Measurements from ENCODE around the gene SCN5A.

The SCN5A gene

DNA sequence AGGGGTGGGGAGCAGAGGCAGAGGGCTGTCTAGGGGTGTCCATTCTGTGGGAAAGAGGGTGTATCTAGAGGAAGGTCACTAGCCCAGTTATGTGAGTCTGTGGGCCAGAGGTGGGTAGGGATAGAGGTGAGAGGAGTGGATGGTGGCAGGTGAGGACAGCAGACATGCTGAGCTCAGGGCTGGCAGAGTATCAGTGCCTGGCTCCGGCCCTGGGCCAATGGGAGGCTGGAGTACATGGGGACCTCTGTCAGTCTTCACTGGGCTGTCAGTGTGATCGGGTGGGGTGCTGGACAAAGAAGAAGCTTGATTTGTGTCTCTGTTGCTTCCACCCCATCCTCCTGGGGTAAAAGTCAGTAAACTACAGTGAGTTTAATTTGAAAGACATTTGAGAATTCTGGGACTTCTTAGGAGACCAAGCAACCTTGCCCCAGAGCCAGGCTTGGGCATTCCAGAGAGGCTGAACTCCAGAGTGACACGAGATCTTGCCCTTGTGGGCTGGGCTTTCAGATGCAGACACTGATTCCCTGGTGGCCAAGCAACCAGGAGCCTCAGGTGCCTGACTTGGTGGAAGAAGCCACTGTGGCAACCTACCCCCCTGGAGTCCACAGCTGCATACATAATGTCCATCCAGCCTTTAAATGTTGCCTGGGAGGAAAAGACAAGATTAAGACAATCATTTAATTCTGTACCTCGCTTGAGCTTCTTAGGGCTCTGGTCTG is 92.7 kb downstream of the SCN5A start:
- DNase-seq, result no peak

DNA sequence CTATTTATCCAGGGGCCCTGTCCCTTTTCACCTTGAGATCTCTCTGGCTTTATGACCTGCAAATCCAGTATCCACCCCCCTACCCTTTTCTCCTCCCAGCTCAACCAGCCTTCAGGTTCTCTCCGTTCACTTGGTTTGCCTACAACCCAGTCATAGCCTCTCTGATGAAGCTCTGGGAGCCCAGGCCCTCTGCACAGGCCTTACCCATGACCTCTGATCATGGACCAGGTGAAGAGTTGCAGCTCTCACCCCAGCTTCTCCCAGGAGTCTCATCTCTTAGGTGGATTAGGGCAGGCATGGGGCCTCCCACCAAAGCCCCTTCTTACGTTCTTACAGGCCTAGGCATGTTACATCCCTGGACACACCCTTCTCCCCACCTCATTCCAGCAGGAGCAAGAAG is 93.6 kb downstream of the SCN5A start:
- no peak for DNase-seq

DNA sequence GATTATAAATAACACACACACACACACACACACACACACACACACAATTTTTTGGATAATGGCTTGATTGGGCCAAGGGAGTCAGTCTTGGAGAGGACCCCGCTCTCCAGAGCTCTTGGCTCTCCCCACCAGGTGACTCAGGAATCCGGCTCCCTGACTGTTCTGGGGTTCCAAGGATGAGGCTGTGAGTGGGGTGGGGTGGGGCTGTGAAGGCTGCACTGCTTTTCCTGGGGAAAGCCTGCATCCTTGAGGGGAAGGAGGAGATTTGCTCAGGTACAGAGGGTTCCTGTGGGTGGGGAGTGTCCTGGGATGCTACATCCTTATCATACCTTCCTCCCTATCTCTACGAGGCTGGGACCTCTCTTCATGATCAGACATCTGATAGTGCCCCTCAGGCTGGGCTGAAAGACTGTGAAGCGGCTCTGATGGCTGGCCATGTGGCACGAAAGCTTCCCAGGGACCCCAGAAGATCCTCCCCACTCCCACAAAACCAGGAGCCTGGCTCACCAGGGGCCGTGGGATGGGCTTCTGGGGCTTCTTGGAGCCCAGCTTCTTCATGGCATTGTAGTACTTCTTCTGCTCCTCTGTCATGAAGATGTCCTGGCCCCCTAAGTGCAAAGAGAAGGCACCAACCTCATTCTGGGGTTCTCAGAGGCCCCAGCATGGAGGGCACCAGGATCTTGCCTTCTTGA is 94.2 kb downstream of the SCN5A start:
- DNase-seq, result no peak

DNA sequence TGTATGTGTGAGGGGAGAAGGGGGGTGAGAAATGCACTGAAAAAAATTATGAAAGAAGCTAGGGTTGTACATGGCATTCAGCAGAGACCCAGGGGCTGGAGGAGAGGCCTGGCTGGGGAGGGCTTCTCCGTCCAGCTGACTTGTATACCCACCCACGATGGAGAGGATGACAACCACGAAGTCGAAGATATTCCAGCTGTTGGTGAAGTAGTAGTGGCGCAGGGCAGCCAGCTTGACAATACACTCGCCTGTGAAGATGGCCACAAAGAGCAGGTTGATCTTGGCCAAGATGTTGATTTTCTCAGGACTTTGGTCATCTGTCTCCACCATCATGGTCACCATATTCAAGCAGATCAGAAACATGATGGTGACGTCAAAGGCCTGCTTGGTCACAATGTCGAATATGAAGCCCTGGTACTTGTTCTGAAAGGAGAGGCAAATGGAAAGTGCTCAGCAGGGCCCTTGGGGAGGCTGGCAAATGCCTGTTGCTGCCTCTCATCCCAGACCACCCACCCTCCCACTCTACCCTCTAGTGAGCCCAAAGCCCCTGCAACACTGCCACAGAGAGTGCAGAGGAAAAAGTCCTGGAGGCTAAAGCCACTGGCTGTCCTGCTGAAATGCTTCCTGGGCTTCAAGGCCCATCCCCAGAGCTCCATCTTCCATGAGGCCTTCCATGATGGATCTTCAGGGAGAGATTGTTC is 95.2 kb downstream of the SCN5A start:
- DNase-seq, result no peak

DNA sequence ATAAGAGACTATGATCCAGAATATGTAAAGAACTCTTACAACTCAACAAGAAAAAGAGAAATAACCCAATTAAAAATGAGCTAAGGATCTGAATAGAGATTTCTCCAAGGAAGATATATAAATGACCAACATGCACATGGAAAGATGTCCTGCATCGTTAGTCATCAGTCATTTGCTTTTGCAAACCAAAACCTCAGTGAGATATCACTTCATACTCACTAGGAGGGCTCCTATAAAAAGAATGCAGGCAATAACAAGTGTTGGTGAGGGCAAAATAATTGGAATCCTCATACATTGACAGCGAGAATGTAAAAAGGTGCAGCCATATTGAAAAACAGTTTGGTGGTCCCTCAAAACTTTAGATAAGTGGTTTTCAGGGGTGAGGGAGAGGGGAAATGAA is 96.4 kb downstream of the SCN5A start:
- no peak for DNase-seq

DNA sequence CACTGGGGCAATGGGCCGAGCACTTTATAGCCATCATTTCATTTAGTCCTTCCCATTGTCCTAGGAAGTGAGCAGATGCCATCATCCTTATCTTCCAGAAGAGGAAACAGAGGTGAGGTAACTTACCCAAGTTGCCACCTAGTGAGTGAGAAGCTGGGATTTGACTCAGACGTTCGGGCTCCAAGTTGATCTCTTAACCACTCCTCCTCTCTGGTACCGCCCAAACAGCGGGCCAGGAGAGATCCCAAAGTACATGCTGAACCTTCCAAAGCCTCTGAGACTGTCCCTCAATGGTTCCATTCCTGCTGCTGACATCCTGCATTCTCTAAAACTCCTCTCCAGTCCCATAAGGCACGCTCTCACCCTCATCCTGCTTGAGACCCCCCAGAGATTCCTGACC is 97.1 kb downstream of the SCN5A start:
- no peak for DNase-seq

DNA sequence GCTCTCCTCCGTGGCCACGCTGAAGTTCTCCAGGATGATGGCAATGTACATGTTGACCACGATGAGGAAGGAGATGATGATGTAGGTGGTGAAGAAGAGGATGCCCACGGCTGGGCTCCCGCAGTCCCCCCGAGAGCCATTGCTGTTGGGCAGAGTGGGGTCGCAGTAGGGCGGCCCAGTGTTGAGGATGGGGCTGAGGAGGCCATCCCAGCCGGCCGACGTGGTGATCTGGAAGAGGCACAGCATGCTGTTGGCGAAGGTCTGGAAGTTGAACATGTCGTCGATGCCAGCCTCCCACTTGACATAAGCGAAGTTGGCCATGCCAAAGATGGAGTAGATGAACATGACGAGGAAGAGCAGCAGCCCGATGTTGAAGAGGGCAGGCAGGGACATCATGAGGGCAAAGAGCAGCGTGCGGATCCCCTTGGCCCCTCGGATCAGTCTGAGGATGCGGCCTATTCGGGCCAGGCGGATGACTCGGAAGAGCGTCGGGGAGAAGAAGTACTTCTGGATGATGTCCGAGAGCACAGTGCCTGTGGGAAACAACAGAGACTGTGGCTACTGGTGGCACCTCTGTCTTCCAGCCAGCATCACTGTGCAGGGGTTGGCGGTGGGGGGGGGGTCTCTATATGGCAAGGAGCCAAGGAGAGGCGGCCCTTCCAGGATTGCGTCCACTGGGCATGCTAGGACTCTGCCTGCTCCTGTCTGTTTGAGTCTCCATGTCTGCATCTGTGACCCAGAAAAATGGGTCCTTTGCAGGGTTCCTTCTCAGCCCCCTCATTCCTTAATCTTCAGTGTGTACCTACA is 98.3 kb downstream of the SCN5A start:
- DNase-seq, result no peak

DNA sequence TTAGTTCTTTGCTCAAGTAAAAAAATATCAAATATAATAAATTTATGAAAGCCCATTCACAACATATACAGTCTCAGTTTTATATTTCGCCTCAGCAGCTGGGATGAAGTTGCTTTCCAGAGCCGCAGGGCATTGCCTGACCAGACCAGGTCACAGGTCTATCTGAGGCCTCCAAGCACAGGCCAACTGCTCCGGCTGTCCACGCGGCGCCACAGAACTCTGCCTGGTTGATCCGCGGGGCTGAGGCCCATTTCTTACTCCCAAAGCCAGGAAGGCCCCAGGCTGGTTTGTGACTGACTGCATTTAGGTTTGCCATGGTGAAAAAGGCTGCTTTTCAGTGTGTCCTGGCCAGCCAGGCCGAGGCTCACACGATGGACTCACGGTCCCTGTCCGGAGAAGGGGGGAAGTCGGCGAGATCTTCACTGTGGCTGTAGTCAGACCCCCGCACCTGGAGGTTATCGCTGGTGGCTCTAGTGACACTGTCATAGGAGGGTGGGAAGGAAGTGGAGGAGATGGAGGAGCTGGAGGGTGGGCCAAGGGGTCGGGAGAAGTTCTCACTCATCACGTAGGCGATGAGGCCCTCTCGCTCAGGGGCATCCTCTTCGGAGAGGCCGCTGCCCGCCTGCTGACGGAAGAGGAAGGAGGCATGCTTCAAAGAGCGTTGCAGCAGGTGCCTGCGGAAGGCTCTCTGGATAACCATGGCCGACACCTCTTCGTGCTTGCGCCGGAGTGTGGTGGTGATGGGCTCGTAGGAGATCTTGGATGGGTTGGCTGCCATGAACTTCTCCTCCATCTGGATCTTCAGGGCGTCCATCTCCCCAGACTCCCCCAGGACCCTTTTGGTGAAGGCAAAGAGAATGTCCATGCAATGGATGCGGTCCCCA is 99.3 kb downstream of the SCN5A start:
- DNase-seq, result no peak

DNA sequence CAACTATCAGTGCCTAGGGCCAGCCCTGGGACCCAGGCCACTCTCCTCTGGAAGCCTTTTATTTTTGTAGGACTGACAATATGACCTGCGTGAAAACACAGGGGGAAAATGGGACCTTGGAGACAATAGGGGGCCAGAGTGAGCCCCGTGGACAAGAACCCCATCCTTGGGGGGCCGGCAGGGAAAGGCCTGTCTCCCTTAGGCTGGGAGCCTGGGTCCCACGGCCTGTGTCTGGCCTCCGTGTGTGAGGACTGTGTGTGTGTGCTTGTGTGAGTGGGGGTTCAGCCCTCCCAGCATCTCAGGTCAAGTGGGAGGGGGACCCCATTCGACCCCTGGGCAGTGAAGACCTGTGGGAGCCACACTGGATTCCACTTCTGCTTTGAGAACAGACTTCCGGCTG is 100.0 kb downstream of the SCN5A start:
- DNase-seq, result no peak

DNA sequence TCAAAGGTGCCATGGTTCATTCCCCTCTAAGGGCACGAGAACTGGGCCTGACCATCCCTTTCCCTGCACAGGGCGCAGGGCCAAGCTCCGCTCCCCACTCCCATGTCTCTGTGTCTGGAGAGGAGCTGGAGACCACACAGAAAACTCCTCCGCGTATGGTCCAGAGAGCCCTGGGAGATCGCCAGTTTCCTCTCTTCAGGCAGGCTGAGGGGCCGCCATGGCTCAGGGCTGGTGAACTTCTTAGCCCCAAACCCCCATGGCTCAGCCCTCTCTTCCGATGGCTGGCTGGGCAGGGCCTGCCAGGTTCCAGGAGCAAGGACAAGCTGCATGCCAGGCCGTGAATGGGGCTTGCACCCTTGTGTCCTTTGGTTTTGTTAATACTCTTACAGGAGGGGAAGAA is 100.4 kb downstream of the SCN5A start:
- no peak for DNase-seq

DNA sequence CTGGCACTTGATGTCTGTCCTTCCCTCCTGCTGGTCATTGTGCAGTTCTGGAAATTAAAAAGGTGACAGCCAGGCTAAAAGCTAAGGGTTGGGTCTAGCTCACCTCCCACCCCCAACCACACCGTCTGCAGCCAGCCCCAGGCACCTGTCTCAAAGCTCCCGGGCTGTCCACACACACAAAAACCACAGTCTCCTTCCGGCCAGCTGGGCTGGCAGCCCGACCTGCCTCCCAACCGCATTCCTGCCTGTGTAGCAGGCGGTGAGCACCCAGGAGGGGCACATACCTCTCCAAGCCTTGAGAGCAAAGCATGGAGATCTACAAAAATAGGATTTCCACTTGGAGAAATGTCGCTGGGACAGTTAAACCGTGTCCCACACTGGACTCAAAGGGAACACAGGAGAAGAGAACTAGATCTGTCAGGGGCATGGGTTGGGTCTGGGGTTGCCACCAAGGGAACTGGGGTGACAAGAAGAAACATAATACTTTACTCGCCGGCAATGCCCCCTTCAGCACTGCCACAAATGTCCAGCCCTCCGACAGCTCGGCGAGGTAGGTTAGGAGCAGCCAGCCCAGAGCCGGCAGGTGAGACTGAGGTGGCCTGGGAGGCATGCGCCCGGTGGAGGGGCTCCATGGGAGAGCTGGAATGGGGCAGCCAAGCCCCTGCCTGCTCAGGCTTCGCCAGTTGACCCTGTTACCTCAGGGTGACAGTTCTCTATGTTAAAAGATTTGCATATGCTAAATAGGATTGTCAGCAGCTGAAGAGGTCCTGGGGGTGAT is 101.1 kb downstream of the SCN5A start:
- DNase-seq, result no peak

DNA sequence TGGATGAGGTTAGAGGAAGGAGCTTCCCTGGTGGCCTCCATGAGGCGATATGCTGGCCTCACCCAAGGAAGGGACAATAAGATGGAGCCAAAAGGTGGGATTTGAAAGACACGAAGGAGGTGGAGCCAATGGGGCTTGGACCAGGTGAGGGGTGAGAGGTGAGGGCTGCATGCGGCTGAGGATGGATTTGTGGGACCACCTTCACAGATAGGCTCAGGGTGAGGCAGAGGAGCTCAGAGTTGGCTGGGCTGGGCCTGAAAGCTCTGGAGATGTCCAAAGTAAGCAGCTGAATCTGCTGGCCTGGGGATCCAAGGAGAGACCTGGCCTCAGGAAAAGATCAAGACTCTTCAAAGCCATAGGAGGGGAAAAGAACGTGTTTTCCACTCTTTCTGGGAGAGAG is 103.5 kb downstream of the SCN5A start:
- no peak for DNase-seq

DNA sequence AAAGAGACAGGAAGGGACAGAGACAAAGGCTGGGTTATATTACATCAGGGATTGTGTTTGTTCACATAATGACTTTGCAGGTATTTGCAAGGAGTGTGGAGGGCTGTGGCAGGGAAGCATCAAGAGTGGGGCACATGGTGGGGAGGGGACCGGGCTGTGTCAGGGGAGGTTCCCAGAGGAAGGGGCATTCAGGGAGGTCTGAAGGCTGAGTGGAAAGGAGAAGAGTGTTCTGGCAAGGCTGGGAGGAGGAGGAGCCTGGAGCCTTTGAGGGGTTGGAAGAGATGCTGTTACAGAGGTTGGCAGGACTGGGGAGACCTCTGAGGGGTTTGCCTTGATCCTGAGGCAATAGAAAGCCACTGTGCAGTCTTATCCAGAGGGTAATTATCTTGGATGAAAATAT is 103.9 kb downstream of the SCN5A start:
- no peak for DNase-seq

DNA sequence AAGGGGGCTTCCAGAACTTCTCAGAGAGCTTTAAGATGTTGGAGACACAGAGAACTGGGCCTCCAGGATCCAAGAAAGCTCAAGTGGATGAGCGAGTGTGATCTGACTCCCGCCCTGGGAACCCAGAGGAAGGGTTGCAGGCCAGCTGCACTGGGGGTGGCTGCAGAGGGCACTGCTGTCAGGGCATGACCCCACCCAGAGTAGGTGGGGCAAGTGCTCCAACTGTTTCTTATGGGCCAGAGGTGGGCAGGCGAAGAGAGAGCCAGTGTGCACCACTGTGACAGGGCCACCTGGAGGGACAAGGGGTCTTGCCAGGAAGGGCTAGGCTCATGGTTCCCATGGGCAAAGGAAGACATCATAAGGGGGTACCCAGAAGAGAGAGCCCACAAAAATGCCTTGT is 104.6 kb downstream of the SCN5A start:
- DNase-seq, result no peak

DNA sequence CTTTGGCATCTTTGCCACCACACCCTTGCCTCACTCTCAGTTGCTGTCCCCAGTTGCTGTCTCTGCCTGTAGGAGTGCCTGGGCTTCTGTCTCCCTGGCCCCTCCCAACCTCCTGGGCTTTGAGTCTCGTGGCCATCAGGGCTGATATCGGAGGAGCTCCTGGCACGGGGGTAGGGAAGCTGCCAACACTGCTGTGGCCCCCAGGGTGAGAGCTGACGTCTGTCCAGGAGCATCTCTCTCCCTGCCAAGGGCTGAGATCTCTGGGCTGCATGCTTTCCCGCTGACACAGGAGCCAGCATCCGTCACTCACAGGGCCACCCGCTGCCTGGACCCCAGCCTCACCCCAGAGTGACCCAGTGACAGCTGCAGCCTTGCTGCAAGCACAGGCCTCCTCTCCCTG is 105.9 kb downstream of the SCN5A start:
- no peak for DNase-seq

DNA sequence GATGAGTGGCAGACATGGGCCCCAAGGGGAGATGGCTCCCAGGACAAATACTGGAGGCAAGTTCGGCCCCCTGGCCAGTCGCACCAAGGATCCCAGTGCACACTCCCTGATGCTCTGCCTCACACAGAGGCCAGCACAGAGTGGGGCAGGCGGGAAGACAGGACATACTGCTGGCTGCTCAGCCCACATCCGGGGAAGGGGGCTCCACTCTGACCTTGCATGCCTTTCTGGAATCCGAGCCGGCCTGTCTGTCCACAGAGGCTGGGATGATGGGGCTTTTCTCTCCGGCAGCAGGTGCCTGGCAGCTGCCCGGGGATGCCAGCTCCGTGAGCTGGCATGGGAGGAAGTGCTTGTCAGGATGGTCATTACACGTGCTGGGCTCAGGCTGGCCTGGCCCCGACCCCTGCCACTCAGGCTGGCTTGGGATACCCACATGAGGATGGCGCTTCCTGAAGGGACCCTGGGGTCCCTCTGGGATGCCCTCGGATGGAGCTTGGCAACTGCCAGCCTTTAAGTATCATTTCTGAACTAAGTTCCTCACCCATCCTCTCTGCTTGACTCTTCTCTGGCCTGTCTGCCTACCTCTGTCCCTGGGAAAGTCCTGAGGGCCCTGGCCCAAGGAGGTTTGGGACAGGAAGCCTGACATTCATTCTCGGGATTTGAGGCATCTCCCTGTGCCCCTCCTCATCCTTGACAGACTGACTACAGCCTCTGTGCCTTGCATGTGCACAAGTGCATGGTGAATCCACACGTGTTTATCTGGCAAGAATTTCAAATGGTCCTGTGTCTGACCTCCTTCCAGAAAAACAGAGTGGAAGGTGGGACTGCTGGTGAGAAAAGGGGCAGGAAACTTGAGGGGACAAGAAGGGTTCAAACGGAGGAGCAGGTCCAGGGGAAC is 106.8 kb downstream of the SCN5A start:
- DNase-seq, result no peak

DNA sequence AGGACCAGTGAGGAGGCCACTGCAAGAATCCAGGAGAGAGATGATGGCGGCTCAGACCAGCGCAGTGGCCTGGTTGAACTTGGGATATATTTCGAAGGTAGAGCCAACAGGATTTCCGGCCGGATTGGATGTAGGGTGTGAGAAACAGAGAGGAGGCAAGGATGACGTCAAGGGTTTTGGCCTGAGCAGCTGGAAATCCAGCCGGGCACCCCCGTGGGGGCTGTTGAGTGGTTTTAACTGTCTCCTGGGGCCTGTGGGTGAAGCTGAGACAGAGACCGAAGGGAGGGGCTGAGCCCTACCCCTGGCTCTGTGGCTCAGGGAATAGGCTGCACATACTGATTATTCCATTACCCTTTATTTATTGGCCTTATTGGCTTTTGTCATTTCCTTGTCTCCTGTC is 107.7 kb downstream of the SCN5A start:
- DNase-seq, result no peak

DNA sequence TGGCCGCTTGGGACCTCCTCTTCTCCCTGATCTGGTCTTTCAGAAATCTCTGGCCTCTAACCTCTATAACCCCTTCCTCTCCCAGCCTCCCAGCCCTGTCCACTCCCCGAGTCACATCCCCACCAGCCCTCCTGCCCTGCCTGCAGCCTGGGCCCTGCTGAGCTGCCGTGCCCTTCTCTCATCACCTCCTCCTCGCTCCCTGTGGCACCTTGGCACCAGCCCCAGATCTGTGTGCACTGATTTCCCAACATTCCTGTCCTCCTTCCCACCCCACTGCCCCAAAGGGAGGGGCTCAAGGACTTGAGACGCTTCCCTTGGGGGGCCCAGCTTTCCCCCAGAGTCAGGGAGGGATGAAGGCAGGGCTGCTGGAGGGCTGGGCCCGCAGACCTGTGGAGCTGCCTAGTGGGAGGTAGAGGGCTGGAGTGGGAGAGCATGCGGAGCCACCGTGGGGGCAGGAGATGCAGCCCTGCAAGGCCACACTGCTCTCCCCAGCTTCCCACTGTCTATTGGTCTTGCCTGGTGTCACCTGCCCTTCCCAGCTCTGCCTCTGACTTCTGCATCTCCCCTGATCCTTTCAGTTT is 110.6 kb downstream of the SCN5A start:
- DNase-seq, result no peak

DNA sequence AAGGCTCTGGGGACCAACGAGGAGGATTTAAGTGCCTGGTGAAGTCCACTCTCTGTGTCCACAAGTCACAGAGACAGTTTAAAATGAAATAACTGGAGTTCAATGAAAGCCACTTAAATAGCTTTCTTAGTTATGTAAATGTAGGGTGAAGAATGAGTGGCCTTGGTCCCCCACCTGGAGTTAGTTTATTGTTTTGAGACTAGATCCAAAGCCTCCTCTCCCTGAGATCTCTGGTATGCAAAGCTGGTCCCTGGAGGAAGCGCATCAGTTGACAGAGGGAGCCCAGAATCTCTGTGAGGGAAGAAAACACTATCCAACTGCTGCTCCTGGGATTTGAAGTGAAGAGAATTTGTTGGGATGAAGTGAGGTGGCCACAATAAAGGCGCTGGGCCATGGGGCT is 112.8 kb downstream of the SCN5A start:
- DNase-seq, result no peak

DNA sequence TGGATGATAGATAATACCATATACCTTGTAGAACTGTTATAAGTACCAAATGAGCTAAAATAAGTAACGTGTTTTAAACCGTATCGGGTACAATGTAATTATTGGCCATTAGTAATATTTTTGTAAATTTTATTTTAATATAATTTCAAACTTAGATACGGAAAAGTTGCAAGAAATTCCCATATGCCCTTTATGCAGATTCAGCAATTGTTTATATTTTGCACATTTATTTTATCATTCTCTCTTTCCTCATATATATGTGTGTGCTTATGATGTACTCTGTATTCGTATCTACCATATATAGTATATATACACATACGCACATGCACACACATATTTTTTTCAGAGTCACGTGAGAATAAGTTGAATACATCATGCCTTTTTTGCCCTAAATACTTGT is 114.9 kb downstream of the SCN5A start:
- DNase-seq, result no peak
